ENCODE data around the gene REELD1.

REELD1 gene

GRCh38 chr4:146210890-146211289, 3.4 kb upstream of the REELD1 start:
- no peaks in the 10 kb centered on the region for H3K79me2 ChIP-seq (ENCODE audit: control insufficient read depth, low read length)
- TF ChIP-seq EZH2phosphoT487 (IDR thresholded peaks at IDR 0.05; ENCODE audit: borderline replicate concordance, low read length), result no peak
- no peak for TF ChIP-seq CTCF (IDR thresholded peaks at IDR 0.05; ENCODE audit: low read depth, low read length, poor library complexity, severe bottlenecking)
- no peaks in the 10 kb centered on the region; the same call in 1 of the 2 replicates for H3K9me2 ChIP-seq (replicated peaks; ENCODE audit: control insufficient read depth, low read length)
- H3K27me3 ChIP-seq (ENCODE audit: control insufficient read depth, low read length), result 0 out of 2 replicates have a peak, but pooled peaks cover 10% of the 10 kb centered on the region
- H3F3A ChIP-seq (ENCODE audit: control insufficient read depth, insufficient read depth), result no peaks in the 10 kb centered on the region
- no peak overlapping the region for H3K27ac ChIP-seq (ENCODE audit: low read depth, low read length)
- no peaks in the 10 kb centered on the region for H3K4me1 ChIP-seq (ENCODE audit: control insufficient read depth, low read length)
- H3K36me3 ChIP-seq (ENCODE audit: control insufficient read depth, low read length), result no peaks in the 10 kb centered on the region
- H4K20me1 ChIP-seq (ENCODE audit: control insufficient read depth, insufficient read depth, low read depth, low read length), result no peaks in the 10 kb centered on the region
- H3K4me2 ChIP-seq (ENCODE audit: low read length), result no peak overlapping the region
- H3K4me3 ChIP-seq (ENCODE audit: low read length), result no peak overlapping the region
- H3K9me3 ChIP-seq (ENCODE audit: control insufficient read depth, insufficient read depth, low read length), result no peaks in the 10 kb centered on the region

GRCh38 chr4:146211440-146211839, 2.9 kb upstream of the REELD1 start:
- H3K27ac ChIP-seq (ENCODE audit: low read depth, low read length), result no peak overlapping the region
- no peaks in the 10 kb centered on the region for H3F3A ChIP-seq (ENCODE audit: control insufficient read depth, insufficient read depth)
- no peaks in the 10 kb centered on the region; the same call in 1 of the 2 replicates for H3K9me2 ChIP-seq (replicated peaks; ENCODE audit: control insufficient read depth, low read length)
- no peaks in the 10 kb centered on the region for H3K79me2 ChIP-seq (ENCODE audit: control insufficient read depth, low read length)
- no peaks in the 10 kb centered on the region for H3K4me1 ChIP-seq (ENCODE audit: control insufficient read depth, low read length)
- H3K4me3 ChIP-seq (ENCODE audit: low read length), result no peak overlapping the region
- no peaks in the 10 kb centered on the region for H4K20me1 ChIP-seq (ENCODE audit: control insufficient read depth, insufficient read depth, low read depth, low read length)
- H3K27me3 ChIP-seq (ENCODE audit: control insufficient read depth, low read length), result 0 out of 2 replicates have a peak, but pooled peaks cover 10% of the 10 kb centered on the region
- no peaks in the 10 kb centered on the region for H3K9me3 ChIP-seq (ENCODE audit: control insufficient read depth, insufficient read depth, low read length)
- TF ChIP-seq CTCF (IDR thresholded peaks at IDR 0.05; ENCODE audit: low read depth, low read length, poor library complexity, severe bottlenecking) (no peak), EZH2phosphoT487 (IDR thresholded peaks at IDR 0.05; ENCODE audit: borderline replicate concordance, low read length) (no peak)
- no peak overlapping the region for H3K4me2 ChIP-seq (ENCODE audit: low read length)
- H3K36me3 ChIP-seq (ENCODE audit: control insufficient read depth, low read length), result no peaks in the 10 kb centered on the region

DNA sequence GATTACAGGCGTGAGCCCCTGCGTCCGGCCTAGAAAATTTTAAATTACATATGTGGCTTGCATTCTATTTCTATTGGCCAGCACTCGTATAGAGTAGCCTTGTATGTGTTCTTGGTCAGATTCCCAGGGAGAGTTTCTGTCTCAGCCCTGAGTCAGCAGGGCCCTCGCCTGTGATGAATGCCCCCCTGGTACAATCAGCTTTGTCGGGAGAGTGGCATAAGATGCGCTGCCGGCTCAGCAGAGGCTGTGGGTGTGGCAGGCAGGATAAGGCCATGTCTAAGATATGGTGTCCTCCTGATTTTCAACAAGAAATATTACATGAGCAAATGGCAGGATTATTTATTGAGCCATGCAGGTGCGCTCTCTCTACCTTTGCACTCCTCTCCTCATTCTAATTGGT, 1.6 kb upstream of the REELD1 start:
- 0 out of 2 replicates have a peak, but pooled peaks cover 10% of the 10 kb centered on the region for H3K27me3 ChIP-seq (ENCODE audit: control insufficient read depth, low read length)
- H3F3A ChIP-seq (ENCODE audit: control insufficient read depth, insufficient read depth), result no peaks in the 10 kb centered on the region
- H3K4me2 ChIP-seq (ENCODE audit: low read length), result no peak overlapping the region
- H3K4me3 ChIP-seq (ENCODE audit: low read length), result no peak overlapping the region
- H3K9me2 ChIP-seq (replicated peaks; ENCODE audit: control insufficient read depth, low read length), result no peaks in the 10 kb centered on the region; the same call in 1 of the 2 replicates
- TF ChIP-seq EZH2phosphoT487 (IDR thresholded peaks at IDR 0.05; ENCODE audit: borderline replicate concordance, low read length), result no peak
- no peak for TF ChIP-seq CTCF (IDR thresholded peaks at IDR 0.05; ENCODE audit: low read depth, low read length, poor library complexity, severe bottlenecking)
- H3K27ac ChIP-seq (ENCODE audit: low read depth, low read length), result no peak overlapping the region
- no peaks in the 10 kb centered on the region for H3K4me1 ChIP-seq (ENCODE audit: control insufficient read depth, low read length)
- no peaks in the 10 kb centered on the region for H3K79me2 ChIP-seq (ENCODE audit: control insufficient read depth, low read length)
- H3K9me3 ChIP-seq (ENCODE audit: control insufficient read depth, insufficient read depth, low read length), result no peaks in the 10 kb centered on the region
- H4K20me1 ChIP-seq (ENCODE audit: control insufficient read depth, insufficient read depth, low read depth, low read length), result no peaks in the 10 kb centered on the region
- no peaks in the 10 kb centered on the region for H3K36me3 ChIP-seq (ENCODE audit: control insufficient read depth, low read length)

All from DOHH2 (cell line).